HCT116 (cell line): Measurements from ENCODE around the gene DUXA. TPM values are rescaled to one million over a fixed set of nuclear protein-coding genes. Genes with fewer than 3 reads are reported as not detected.
"Not testable (repeated sequence)": the region's sequence is repeated elsewhere in the genome, so short reads cannot be mapped to it uniquely, and the experiment has no call there.

ENCODE experiments used
- ATAC-seq: fragments of 200-7000 bp; cut with Tn5 transposase; 2 replicates; pipeline ENCODE4 v1.9.1; 2020; ENCODE audit warnings: mild to moderate bottlenecking, moderate library complexity
- BruUV-seq: library from RNA; stranded (reverse); fragments of 400-500 nt; replicated peaks from 2 replicates; lab custom pipeline; 2021; lab: Mats Ljungman, UMichigan
- CTCF ChIA-PET: fragments of 300-600 bp; sonication (Branson Sonifier 250); formaldehyde crosslinking; loops from one replicate; lab custom pipeline; 2021; ENCODE audit warnings: antibody characterized with exemption; lab: Charles Lee
- POLR2A ChIA-PET: fragments of 300-600, 350-600 bp; sonication (Branson Sonifier 250); formaldehyde crosslinking; loops from one replicate; lab custom pipeline; 2021; ENCODE audit warnings: antibody characterized with exemption; lab: Charles Lee
- RAD21 ChIA-PET, 2 experiments: fragments of 300-600 bp; sonication (Branson Sonifier 250); formaldehyde crosslinking; loops; one replicate each; lab custom pipeline; 2023; ENCODE audit warnings: low total read pairs in 2 of 2; ENCODE audit not compliant: uncharacterized antibody in 2 of 2, unreplicated experiment in 2 of 2, low non-redundant PET in 1 of 2; lab: Charles Lee
- DNase-seq: peaks from one replicate; pipeline ENCODE4 v3.0.0-alpha.2; 2010; ENCODE audit warnings: low read depth, low spot score
- H2AFZ ChIP-seq: fragments of 200-600 bp; shearing (Covaris generic), sonication (generic); 2 replicates; pipeline ENCODE4 v1.6.1; 2017; ENCODE audit warnings: low read depth, mixed run types, mixed read lengths, antibody characterized with exemption, low read length; ENCODE audit not compliant: poor library complexity, severe bottlenecking
- H3K27ac ChIP-seq: 2 replicates; pipeline ENCODE4 v1.5.1; 2012; ENCODE audit warnings: low read depth, low read length
- H3K27me3 ChIP-seq: fragments of 200-600 bp; sonication (generic); 2 replicates; pipeline ENCODE4 v1.6.1; 2016; ENCODE audit warnings: mixed run types, low read length, mixed read lengths; ENCODE audit not compliant: insufficient read depth
- H3K36me3 ChIP-seq, 2 experiments: fragments of 200-500 bp in 1 of 2; fragments of 200-600 bp in 1 of 2; sonication (Bioruptor generic) in 1 of 2; sonication (generic) in 1 of 2; 2 replicates each; pipeline versions ENCODE4 v1.5.1 to v1.6.1; 2014 to 2016; ENCODE audit warnings: low read length in 2 of 2, inconsistent platforms in 1 of 2, mixed read lengths in 1 of 2, mixed run types in 1 of 2; ENCODE audit not compliant: insufficient read depth in 2 of 2, control insufficient read depth in 1 of 2
- H3K4me1 ChIP-seq, 2 experiments: fragments of 200-600 bp in 1 of 2; sonication (generic) in 1 of 2; 2 replicates each; pipeline versions ENCODE4 v1.5.1 to v1.6.1; 2012 to 2017; ENCODE audit warnings: low read length in 2 of 2, inconsistent platforms in 1 of 2, mild to moderate bottlenecking in 1 of 2, mixed read lengths in 1 of 2, mixed run types in 1 of 2, moderate library complexity in 1 of 2; ENCODE audit not compliant: insufficient read depth in 2 of 2, control insufficient read depth in 1 of 2
- H3K4me2 ChIP-seq: fragments of 200-600 bp; sonication (generic); 2 replicates; pipeline ENCODE4 v1.6.1; 2017; ENCODE audit warnings: mixed run types, low read length, mixed read lengths
- H3K4me3 ChIP-seq, 2 experiments: fragments of 200-600 bp in 1 of 2; sonication (generic) in 1 of 2; replicated peaks in 1 of 2; 2 replicates each; pipeline ENCODE4 v1.5.1; 2011 to 2016; ENCODE audit warnings: low read length in 2 of 2, control low read depth in 1 of 2, low read depth in 1 of 2, mild to moderate bottlenecking in 1 of 2, mixed read lengths in 1 of 2, mixed run types in 1 of 2
- H3K79me2 ChIP-seq: fragments of 200-600 bp; sonication (generic); 2 replicates; pipeline ENCODE4 v1.6.1; 2017; ENCODE audit warnings: mild to moderate bottlenecking, mixed run types, low read length, moderate library complexity, mixed read lengths; ENCODE audit not compliant: insufficient read depth
- H3K9ac ChIP-seq: fragments of 200-600 bp; sonication (generic); 2 replicates; pipeline ENCODE4 v1.6.1; 2016; ENCODE audit warnings: low read length, mixed read lengths
- H3K9me2 ChIP-seq: fragments of 200-600 bp; sonication (generic), shearing (Covaris generic); 2 replicates; pipeline ENCODE4 v1.6.1; 2017; ENCODE audit warnings: mixed run types, mild to moderate bottlenecking, moderate library complexity; ENCODE audit not compliant: insufficient read depth
- H3K9me3 ChIP-seq, 2 experiments: fragments of 200-500 bp in 1 of 2; fragments of 200-600 bp in 1 of 2; sonication (Bioruptor generic) in 1 of 2; sonication (generic) in 1 of 2; 2 replicates each; pipeline ENCODE4 v1.6.1; 2014 to 2017; ENCODE audit warnings: low read length in 2 of 2, mixed read lengths in 2 of 2, inconsistent platforms in 1 of 2, low read depth in 1 of 2, mild to moderate bottlenecking in 1 of 2, mixed run types in 1 of 2, moderate library complexity in 1 of 2; ENCODE audit not compliant: control insufficient read depth in 1 of 2, insufficient read depth in 1 of 2
- H4K20me1 ChIP-seq: fragments of 200-600 bp; sonication (generic), shearing (Covaris generic); 2 replicates; pipeline ENCODE4 v1.6.1; 2017; ENCODE audit warnings: mixed run types, mild to moderate bottlenecking, moderate library complexity; ENCODE audit not compliant: insufficient read depth
- CBX3 ChIP-seq: IDR thresholded peaks from 2 replicates; pipeline ENCODE4 v1.6.1; 2012; ENCODE audit warnings: low read depth
- CTCF ChIP-seq, 3 experiments: fragments of 200-600 bp in 1 of 3; sonication (generic) in 1 of 3; IDR thresholded peaks in 2 of 3; conservative IDR thresholded peaks in 1 of 3; 2 replicates each; pipeline ENCODE4 v1.5.1; 2012 to 2017; ENCODE audit warnings: low read depth in 2 of 3, low read length in 2 of 3, antibody characterized with exemption in 1 of 3, borderline replicate concordance in 1 of 3, control low read depth in 1 of 3, mild to moderate bottlenecking in 1 of 3, mixed read lengths in 1 of 3, mixed run types in 1 of 3, moderate library complexity in 1 of 3; ENCODE audit not compliant: insufficient read depth in 1 of 3
- EZH2phosphoT487 ChIP-seq: fragments of 200-600 bp; IDR thresholded peaks from 2 replicates; pipeline ENCODE4 v1.6.1; 2018; ENCODE audit warnings: antibody characterized with exemption, borderline replicate concordance
- FOSL1 ChIP-seq: IDR thresholded peaks from 2 replicates; pipeline ENCODE4 v1.6.1; 2012; ENCODE audit warnings: low read depth
- RAD21 ChIP-seq: IDR thresholded peaks from 2 replicates; pipeline ENCODE4 v1.6.1; 2012; ENCODE audit warnings: low read depth, mild to moderate bottlenecking
- REST ChIP-seq: IDR thresholded peaks from 2 replicates; pipeline ENCODE4 v1.6.1; 2012; ENCODE audit warnings: low read depth
- SP1 ChIP-seq: IDR thresholded peaks from 2 replicates; pipeline ENCODE4 v1.6.1; 2012; ENCODE audit warnings: low read depth
- ZBTB33 ChIP-seq: IDR thresholded peaks from 2 replicates; pipeline ENCODE4 v1.6.1; 2011; ENCODE audit warnings: mild to moderate bottlenecking, low read length, moderate library complexity; ENCODE audit not compliant: insufficient replicate concordance; ENCODE audit errors: extremely low read depth
- intact Hi-C: fragments of 100-400 bp; cut with micrococcal nuclease; formaldehyde crosslinking; loops from 2 replicates; pipeline ENCODE4 v1.10.0; 2022
- total RNA-seq: library from RNA; stranded (reverse); gene quantifications from one replicate; pipeline ENCODE4 v1.2.1, GENCODE V29; 2021; ENCODE audit not compliant: unreplicated experiment

Gene DUXA
- total RNA-seq, 1 experiment from 2014 or later: not detected

GRCh38 chr19:57127403-57127802 is 39.9 kb downstream of the DUXA start:
- H3K4me3 ChIP-seq, H3K4me1 ChIP-seq, intact Hi-C loops, ATAC-seq, H3K9me3 ChIP-seq, H3K27me3 ChIP-seq, DNase-seq, H3K9ac ChIP-seq, BruUV-seq, H3K36me3 ChIP-seq, H3K4me2 ChIP-seq, H3K79me2 ChIP-seq, H4K20me1 ChIP-seq, H3K9me2 ChIP-seq, CTCF ChIA-PET, H2AFZ ChIP-seq, H3K27ac ChIP-seq, POLR2A ChIA-PET, RAD21 ChIA-PET: not testable (repeated sequence)

- H3K27me3 ChIP-seq: no peaks in the 10 kb centered on the region
- H3K9me2 ChIP-seq: no peaks in the 10 kb centered on the region
- no peaks in the 10 kb centered on the region for H3K36me3 ChIP-seq
- ChIA-PET CTCF (no interaction called here), RAD21 (no interaction called here), POLR2A (no interaction called here)
- no peak overlapping the region for H3K9ac ChIP-seq
- ATAC-seq: no peak
- intact Hi-C loops: no loop called here
- no peaks in the 10 kb centered on the region for H4K20me1 ChIP-seq
- peaks cover 0 to 3% of the 10 kb centered on the region in 2 experiments; a peak in 2 of 4 replicates for H3K9me3 ChIP-seq
- BruUV-seq: no TSS peak
- DNase-seq: no peak
- H3K4me2 ChIP-seq: no peak overlapping the region
- no peak overlapping the region for H3K4me3 ChIP-seq
- TF ChIP-seq RAD21 (no peak), CTCF (IDR thresholded peaks at IDR 0.05 in 2 of 3, conservative IDR thresholded peaks at IDR 0.05 in 1 of 3; ENCODE audit: borderline replicate concordance in 1 of 3, insufficient read depth in 1 of 3, low read depth in 2 of 3, low read length in 2 of 3) (no peak), CBX3 (no peak), REST (no peak), ZBTB33 (no peak), FOSL1 (no peak), EZH2phosphoT487 (no peak), SP1 (no peak)
- H3K4me1 ChIP-seq: no peaks in the 10 kb centered on the region
- no peak overlapping the region for H3K27ac ChIP-seq
- no peaks in the 10 kb centered on the region for H3K79me2 ChIP-seq
- H2AFZ ChIP-seq: no peak overlapping the region
Observed at GRCh38 chr19:57123882-57124281, 43.4 kb downstream of the DUXA start.
